Measurements from ENCODE around the gene ZNF296.
A peak's percentile ranks its signal among the peaks of the same experiment; 100 is the strongest.
"Not testable (repeated sequence)": the region's sequence is repeated elsewhere in the genome, so short reads cannot be mapped to it uniquely, and the experiment has no call there.

ZNF296 gene

DNA sequence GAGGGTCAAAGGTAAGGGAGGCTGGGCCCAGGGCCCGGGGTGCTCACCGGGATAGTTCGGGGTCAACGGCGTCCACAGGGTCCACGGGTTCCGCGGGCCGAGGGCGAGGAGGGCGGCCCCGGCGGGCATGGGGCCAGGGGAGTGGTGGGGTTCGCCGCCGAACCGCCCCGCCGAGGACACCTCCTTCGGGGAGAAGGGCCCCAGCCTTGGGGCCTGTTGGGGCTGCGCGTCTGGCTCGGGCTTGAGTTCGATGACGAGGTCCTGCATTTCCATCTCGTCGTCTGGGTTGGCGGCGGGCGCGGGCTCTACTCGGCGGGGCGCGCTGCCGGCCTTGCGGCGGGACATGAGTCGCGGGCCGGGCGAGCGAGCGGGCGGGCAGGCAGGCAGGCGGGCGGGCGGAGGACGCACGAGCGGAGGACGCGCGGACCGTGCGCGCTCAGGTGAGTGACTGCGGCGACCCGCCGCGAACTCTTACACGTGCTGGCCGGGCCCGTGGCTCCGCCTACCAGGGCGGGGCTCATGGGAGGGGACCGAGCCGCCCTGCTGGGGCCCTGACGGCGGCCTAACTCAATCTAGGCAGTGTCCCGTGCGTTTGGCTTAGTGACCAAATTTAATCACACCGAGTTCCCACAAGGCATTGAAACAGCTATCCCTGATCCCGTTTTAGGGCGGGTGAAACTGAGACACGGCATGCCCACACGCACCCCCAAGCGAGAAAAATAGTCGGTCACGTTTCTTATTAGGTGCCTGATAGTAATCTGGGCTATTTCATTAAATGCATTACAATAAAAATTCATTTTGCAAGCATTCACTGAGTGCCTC is at the start of gene ZNF296:
TSS of gene ZNF296 (minus strand) at position 450 of the 822 bp plus-strand sequence. CDS start at position 345, 105 bp downstream.
- DNase-seq (ENCODE audit: low spot score): peak; percentile 65

DNA sequence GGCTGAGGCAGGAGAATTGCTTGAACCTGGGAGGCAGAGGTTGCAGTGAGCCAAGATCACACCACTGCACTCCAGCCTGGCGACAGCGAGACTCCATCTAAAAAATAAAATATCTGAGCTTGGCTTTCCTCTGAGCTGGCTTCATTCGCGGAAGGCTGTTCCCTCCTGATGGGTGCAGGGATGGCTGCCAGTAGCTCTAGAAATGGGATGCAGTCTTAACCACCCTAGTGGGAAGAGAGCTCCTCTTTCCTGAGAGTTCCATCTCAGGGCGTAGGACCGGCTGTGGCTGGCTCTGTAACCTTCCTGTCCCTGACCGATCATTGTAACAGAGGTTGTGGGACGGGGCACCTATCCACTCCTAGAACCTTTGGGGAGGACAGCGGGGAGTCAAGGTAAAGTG is 49.1 kb upstream of the ZNF296 start:
- no peak for DNase-seq (ENCODE audit: low spot score)

GRCh38 chr19:45124021-45124420 is 47.7 kb upstream of the ZNF296 start:
- no peak for DNase-seq (ENCODE audit: low spot score)

DNA sequence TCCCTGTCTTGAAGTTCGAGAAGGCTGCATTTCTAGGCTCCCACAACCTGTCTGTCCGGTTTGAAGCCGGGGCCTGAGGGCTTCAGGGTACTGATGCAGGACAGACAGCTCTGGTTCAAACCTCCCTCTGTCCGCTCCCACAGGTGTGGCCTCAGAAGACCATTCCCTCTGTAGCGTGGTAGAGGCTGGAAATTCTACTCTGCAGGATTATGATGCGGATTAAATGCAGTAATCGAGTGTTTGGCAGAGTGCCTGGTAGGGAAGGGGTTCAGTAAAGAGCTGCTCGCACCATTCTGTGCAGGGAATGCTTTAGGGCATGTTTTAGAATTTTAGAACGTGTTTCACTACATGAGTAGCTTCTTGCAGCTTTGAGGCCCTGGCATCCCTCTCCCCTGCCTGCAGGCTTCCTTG is 47.2 kb upstream of the ZNF296 start:
- no peak for DNase-seq (ENCODE audit: low spot score)

- no peak for DNase-seq (ENCODE audit: low spot score)
Observed at GRCh38 chr19:45122832-45123231, 46.6 kb upstream of the ZNF296 start.

DNA sequence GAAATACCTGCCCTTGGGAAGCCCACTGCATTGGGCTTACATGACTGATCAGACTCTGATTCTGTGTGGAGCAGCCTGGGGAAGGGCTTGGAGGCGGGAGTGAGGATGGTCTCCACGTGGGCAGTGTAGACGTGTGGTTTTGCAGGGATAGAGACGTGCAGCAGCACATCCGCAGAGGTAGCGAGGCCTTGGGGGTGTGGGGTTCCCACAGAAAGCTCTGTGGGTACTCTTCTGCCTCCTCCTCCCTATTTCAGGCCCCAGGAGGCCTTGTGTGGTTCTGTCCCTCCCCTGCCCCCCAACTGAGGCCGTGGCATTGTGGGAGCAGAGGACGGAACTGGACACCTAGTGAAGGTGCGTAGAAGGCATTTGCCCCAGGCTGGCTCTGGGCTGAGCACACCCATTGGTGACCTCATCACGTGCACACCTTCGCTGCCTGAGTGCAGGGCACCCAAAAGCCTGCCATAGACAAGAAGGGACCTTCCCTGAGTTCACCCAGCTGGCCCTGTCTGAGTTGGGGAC is 45.6 kb upstream of the ZNF296 start:
- no peak for DNase-seq (ENCODE audit: low spot score)

- DNase-seq (ENCODE audit: low spot score): no peak
Observed at GRCh38 chr19:45119582-45119981, 43.3 kb upstream of the ZNF296 start.

DNA sequence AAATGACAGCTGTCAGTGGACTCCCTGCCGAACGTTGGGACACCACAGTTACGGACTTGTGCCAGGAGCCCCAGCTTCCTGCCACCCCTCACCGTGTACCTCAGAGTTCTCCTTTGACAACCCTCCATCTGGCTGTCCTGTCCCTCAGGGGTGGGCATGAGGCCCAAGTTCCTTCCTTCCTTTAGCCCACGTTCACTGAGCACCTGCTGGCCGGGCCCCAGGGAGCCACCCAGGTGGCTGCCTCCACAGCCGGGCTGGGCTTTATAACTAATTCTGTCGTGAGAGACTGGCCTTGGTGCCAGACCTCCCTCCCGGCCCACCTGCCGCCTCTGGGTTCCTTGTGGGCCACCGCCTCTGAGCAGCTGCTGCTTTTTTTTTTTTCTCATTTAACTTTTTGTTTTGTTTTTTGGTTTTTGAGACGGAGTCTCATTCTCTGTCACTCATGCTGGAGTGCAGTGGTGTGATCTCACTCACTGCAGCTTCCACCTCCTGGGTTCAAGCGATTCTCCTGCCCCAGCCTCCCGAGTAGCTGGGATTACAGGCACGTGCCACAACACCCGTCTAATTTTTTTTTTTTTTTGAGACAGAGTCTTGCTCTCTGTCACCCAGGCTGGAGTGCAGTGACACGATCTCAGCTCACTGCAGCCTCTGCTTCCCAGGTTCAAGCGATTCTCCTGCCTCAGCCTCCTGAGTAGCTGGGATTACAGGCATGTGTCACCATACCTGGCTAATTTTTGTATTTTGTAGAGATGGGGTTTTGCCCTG is 42.5 kb upstream of the ZNF296 start:
- DNase-seq (ENCODE audit: low spot score): not testable (repeated sequence)

- DNase-seq (ENCODE audit: low spot score): no peak
Observed at GRCh38 chr19:45118106-45118505, 41.8 kb upstream of the ZNF296 start.

DNA sequence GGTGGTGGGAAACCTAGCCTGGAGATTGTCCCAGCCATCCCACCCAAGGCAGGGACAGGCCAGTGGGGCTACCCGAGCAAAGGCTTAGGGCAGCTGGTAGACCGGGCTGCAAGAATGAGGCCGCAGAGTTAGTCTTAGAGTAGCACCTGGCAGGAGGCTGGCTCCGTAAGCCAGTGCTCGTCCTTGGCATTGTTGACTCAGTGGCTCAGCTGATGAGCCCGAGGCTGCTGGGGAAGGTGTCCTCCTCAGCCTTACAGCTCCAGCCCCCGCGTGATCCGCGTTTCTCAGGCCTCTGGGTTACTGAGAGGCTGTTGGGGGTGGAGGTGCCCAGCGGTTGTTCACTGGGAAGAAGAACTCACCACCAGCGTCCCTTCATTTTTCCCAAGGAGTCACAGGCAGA is 41.4 kb upstream of the ZNF296 start:
- DNase-seq (ENCODE audit: low spot score): no peak

DNA sequence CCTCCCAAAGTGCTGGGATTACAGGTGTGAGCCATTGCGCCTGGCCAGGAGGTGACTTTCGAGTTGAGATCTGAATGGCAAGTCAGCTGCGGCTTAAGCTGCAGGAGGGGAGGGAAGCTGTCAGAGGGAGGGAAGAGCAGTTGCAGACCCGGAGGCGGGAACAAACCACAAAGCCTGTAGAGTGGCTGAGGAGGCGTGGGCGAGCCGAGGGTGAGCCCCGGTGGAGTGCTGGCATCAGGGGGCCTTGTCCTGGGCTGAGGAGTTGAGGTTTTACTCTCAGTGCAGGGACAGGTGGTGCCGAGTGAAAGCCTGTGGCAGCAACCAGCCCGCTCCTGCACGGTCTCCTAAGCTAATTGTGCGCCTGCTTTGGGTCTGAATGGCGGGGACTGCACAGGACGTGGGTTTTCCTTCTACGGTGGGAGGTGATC is 40.9 kb upstream of the ZNF296 start:
- no peak for DNase-seq (ENCODE audit: low spot score)

DNA sequence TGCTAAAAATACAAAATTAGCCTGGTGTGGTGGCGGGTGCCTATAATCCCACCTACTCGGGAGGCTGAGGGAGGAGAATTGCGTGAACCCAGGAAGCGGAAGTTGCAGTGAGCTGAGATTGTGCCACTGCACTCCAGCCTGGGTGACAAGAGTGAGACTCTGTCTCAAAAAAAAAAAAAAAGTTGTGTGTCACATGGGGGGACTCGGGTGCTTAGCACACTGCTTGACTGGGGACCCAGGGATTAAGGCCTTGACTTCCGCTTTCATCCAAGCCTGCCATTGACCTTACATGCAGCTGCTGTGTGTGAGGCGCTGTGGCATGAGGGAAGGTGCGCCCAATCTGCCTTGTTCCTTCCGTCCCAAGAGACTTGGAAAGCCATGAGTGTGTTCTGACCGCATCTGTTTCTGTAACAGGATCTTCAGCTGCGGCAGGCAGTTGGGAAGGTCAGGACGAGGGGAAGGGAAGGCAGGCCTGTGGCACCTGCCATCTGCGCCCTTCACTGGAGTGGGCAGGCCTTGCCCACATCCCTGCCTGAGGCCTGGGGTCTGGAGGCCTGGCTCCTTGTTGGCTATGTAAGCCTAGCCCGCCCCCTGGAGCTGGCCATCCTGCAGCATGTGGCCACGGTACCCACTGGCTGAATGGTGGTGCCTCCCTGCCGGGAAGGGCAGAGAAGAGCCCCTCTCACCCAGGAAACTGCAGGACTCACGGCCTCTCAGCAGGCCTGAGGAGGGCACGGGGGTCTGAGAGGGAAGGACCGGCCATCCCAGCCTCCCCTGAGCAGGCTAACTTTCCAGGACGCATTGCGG is 39.7 kb upstream of the ZNF296 start:
- DNase-seq (ENCODE audit: low spot score): no peak

- DNase-seq (ENCODE audit: low spot score): no peak
Observed at GRCh38 chr19:45114116-45114515, 37.8 kb upstream of the ZNF296 start.

DNA sequence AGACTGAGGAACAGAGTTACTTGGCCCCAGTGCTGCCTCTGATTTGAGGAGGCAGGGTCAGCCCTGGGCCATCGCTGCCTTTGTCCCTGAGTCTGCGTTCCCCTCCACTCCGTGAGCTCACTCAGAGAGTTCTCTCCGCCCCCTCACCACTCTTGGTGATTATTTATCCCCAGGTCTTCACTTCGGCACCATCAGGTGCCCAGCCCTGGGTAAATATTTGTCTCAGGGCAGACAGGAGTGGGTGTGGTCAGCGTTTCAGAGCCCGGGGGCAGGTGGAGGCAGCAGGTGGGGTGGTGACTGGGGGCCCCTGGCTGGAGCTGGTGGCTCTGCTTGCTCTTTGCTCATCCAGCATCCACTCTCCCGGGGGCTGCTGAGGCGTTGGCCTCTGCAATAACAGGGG is 37.4 kb upstream of the ZNF296 start:
- DNase-seq (ENCODE audit: low spot score): no peak

DNA sequence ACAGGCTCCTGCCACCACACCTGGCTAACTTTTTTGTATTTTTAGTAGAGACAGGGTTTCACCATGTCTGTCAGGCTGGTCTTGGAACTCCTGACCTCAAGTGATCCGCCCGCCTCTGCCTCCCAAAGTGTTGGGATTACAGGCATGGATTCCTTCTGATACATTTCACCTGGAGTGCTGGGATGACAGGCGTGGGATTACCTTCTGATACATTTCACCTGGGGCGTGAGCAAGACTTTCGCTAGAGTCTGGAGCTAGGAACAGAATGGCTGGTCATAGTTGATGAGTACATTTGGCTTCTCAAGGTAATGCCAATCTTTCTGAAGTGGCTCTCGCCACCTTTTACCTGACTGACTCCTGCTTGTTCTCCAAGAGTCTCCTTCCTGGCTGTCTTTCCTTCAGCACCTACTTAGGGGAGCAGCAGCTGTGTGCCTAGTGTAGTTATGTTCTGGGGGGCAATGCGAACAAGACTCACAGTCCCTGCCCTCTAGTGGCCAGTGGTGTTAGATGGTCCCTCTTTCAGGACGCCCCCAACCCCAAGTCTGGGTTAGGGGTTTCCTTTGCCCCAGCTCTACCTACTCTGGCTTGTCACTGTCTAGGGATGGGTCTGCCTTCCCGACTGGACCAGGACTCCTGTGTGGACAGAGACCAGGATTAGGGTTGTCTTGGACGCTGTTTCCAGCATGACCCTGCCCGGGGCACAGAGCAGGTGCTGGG is 36.0 kb upstream of the ZNF296 start:
- DNase-seq (ENCODE audit: low spot score): no peak

- no peak for DNase-seq (ENCODE audit: low spot score)
Observed at GRCh38 chr19:45110851-45111266, 34.6 kb upstream of the ZNF296 start.

DNA sequence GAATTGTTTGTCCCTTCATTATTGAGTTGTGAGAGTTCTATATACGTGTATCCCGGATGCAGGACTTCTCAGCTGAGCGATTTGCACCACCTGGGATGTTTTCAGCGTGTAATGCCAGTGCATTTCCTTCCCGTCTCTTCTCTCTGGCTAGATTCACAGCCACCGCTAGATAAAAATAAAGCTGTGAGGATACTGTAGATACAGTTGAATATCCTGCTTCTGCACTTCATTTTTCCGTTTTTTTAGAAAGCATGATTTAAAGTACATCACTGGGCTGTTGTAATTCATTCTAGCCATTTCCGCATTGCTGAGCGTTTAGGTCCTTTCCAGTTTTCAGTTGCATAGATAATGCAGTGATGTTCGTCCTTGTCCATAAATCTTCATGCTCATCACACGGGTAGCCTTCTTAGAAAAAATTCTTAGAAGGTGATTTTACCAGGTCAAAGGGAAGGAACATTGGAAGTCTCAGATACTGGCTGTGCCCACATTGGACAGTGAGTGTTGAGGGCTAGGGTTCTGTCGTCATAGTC is 31.4 kb upstream of the ZNF296 start:
- no peak for DNase-seq (ENCODE audit: low spot score)

- not testable (repeated sequence) for DNase-seq (ENCODE audit: low spot score)
Observed at GRCh38 chr19:45106363-45106762, 30.1 kb upstream of the ZNF296 start.

DNA sequence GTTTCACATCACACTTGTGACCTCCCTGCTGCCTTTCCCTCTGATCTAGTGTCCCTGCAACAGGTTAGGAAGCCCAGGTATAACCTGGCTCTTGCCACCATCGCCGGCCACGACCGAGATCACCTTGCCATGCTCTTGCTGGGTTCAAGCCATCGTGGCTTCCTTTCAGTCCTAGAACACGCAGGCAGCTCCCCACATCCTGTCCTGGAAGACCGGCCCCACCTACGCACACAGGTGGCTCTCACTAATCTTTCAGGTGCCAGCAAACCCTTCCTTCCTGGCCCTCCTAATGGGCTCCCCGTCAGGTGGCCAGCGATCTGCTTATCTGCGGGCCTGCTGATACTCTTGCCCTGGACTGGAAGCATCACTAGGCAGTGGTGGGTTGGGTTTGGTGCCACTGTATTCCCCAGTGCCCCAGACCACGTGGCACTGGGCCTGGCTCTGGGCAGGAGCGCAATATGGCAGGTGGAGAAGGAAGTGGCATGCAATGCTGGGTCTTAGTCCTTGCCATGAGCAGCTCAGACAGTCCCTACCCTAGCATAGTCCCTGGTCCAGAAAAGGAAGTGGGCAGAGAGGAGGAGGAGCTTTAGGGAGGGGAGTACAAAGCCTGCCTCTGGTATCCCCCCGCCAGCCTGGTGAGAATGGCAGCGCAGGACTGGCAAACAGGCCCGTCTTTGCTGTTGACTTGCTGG is 28.5 kb upstream of the ZNF296 start:
- DNase-seq (ENCODE audit: low spot score): no peak

GRCh38 chr19:45103508-45104319 is 27.4 kb upstream of the ZNF296 start:
- no peak for DNase-seq (ENCODE audit: low spot score)

All from AG08395 (cell line).